ENCODE results near the gene PRKAB1. TPM values are rescaled to one million over a fixed set of nuclear protein-coding genes. Genes with fewer than 3 reads are reported as not detected.

Gene PRKAB1
- total and polyA plus RNA-seq, 9 of the 15 experiments (the other 6 are each of a cell fraction or from before 2014, with no cell fraction given): 32.6 to 94.2 (median 63.8) TPM

GRCh38 chr12:119665164-119665929, 2.6 kb upstream of the PRKAB1 start (continued):
- TF ChIP-seq THRB (CRISPR knock-in tag; conservative IDR thresholded peaks at IDR 0.05): peak; percentile 92
- TF ChIP-seq RUNX1 (IDR thresholded peaks at IDR 0.05; ENCODE audit: low read depth): peak; percentile 89; the same call in 1 of the 2 replicates
- TF ChIP-seq ZBTB26 (CRISPR knock-in tag; IDR thresholded peaks at IDR 0.05): peak; percentile 78; the same call in 1 of the 2 replicates
- no peak for TF ChIP-seq NR4A1 (CRISPR knock-in tag; IDR thresholded peaks at IDR 0.05)
- peak; percentile 97 for TF ChIP-seq NR4A1 (tag; IDR thresholded peaks at IDR 0.05)
- TF ChIP-seq CREM (IDR thresholded peaks at IDR 0.05; ENCODE audit: low read depth): peak; percentile 88
- peak; percentile 97 for TF ChIP-seq ZBED1 (IDR thresholded peaks at IDR 0.05)
- no peak; the same call in 1 of the 2 replicates for TF ChIP-seq NR2C1 (IDR thresholded peaks at IDR 0.05)
- peak; percentile 88 for TF ChIP-seq NR2C1 (tag; IDR thresholded peaks at IDR 0.05)
- no peak for TF ChIP-seq CREB3L1 (IDR thresholded peaks at IDR 0.05; ENCODE audit: borderline replicate concordance, low read depth)
- peak; percentile 100 for TF ChIP-seq ARID1B (IDR thresholded peaks at IDR 0.05)
- TF ChIP-seq FOXJ2 (tag; IDR thresholded peaks at IDR 0.05): peak; percentile 92
- peak; percentile 70 for TF ChIP-seq GABPA (tag; conservative IDR thresholded peaks at IDR 0.05; ENCODE audit: low read depth)
- peak in 1 of 3 experiments; percentile 92; a peak in 2 of 6 replicates for TF ChIP-seq ZBTB11 (CRISPR knock-in tag; IDR thresholded peaks at IDR 0.05)
- TF ChIP-seq ETV1 (tag; conservative IDR thresholded peaks at IDR 0.05; ENCODE audit: low read depth): peak; percentile 83
- TF ChIP-seq CBFA2T3 (IDR thresholded peaks at IDR 0.05): peak; percentile 100
- TF ChIP-seq ATF7 (IDR thresholded peaks at IDR 0.05): peak; percentile 87
- TF ChIP-seq ZNF449 (CRISPR knock-in tag; IDR thresholded peaks at IDR 0.05): peak; percentile 93
- peak; percentile 79; the same call in 1 of the 2 replicates for TF ChIP-seq ZNF79 (CRISPR knock-in tag; IDR thresholded peaks at IDR 0.05; ENCODE audit: low read depth)

Measured in K562 (cell line).